ENCODE data around the gene SH3RF3.

GRCh38 chr2:109087055-109087663 lies 41.8 kb upstream of the SH3RF3 start:
- no peak for TF ChIP-seq POLR2A (IDR thresholded peaks at IDR 0.05; ENCODE audit: low read depth, low read length)
- no peak for TF ChIP-seq TAF1 (IDR thresholded peaks at IDR 0.05; ENCODE audit: low read depth, low read length)
- TF ChIP-seq POLR2AphosphoS5 (IDR thresholded peaks at IDR 0.05; ENCODE audit: low read depth, low read length), result no peak
- TF ChIP-seq PAX5 (IDR thresholded peaks at IDR 0.05; ENCODE audit: insufficient read depth, low read length, severe bottlenecking), result no peak
- no peak for TF ChIP-seq SPI1 (IDR thresholded peaks at IDR 0.05; ENCODE audit: low read depth, low read length)
- no peak for TF ChIP-seq POU2F2 (IDR thresholded peaks at IDR 0.05; ENCODE audit: low read depth, low read length)
